ENCODE measurements around the gene CAVIN1.

Gene CAVIN1

GRCh38 chr17:42386777-42387657 lies 36.0 kb downstream of the CAVIN1 start:
- no peak overlapping the region for H3K4me3 ChIP-seq (ENCODE audit: low read depth, low read length)
- H3K27ac ChIP-seq (ENCODE audit: low read depth, low read length), result no peak overlapping the region
- peak in 1 of 2 donors; percentile 43 for DNase-seq
- H3K4me1 ChIP-seq (ENCODE audit: control insufficient read depth in 1 of 2, insufficient read depth in 2 of 2, low read length in 2 of 2), result peaks cover 3 to 5% of the 10 kb centered on the region in 2 experiments
- no peak overlapping the region for H4K91ac ChIP-seq (ENCODE audit: low read depth, low read length)
- H2BK5ac ChIP-seq (ENCODE audit: low read depth, low read length, poor library complexity), result no peak overlapping the region
- H2BK12ac ChIP-seq (ENCODE audit: low read length), result no peak overlapping the region
- H3K4ac ChIP-seq (ENCODE audit: low read depth, low read length), result no peak overlapping the region
- no peak overlapping the region for H3K14ac ChIP-seq (ENCODE audit: low read length)
- H2AK5ac ChIP-seq (ENCODE audit: low read length), result no peak overlapping the region
- peak overlapping the region; percentile 92 for H3K4me2 ChIP-seq (ENCODE audit: low read length)
- H4K8ac ChIP-seq (ENCODE audit: low read depth, low read length), result no peak overlapping the region
- no CpG with 5 or more reads among the region's 8 CpGs for WGBS (ENCODE audit: extremely low coverage, insufficient coverage, insufficient read length)
- H3K9ac ChIP-seq (ENCODE audit: low read length), result peak overlapping the region; percentile 54
- H3K9me3 ChIP-seq (ENCODE audit: insufficient read depth, low read depth, low read length), result no peaks in the 10 kb centered on the region
- H3K79me1 ChIP-seq (ENCODE audit: low read length), result peaks cover 10% of the 10 kb centered on the region
- no peaks in the 10 kb centered on the region for H3K36me3 ChIP-seq (ENCODE audit: control insufficient read depth in 1 of 2, insufficient read depth in 2 of 2, low read length in 2 of 2)
- H3K18ac ChIP-seq (ENCODE audit: low read length), result no peak overlapping the region
- H2AFZ ChIP-seq (ENCODE audit: insufficient read depth, low read length, poor library complexity), result no peak overlapping the region
- H3K23ac ChIP-seq (ENCODE audit: low read length), result peak overlapping the region; percentile 64
- no peak overlapping the region for H4K12ac ChIP-seq (ENCODE audit: low read depth, low read length)
- H2BK120ac ChIP-seq (ENCODE audit: insufficient read depth, low read length, poor library complexity), result no peak overlapping the region
- peaks cover 7% of the 10 kb centered on the region for H3K79me2 ChIP-seq (ENCODE audit: control insufficient read depth, insufficient read depth, low read length, poor library complexity)
- no peaks in the 10 kb centered on the region for H3K27me3 ChIP-seq (ENCODE audit: insufficient read depth, low read length)

GRCh38 chr17:42381898-42382297 lies 41.2 kb downstream of the CAVIN1 start:
- Histone ChIP-seq H3K4me3 (ENCODE audit: low read depth, low read length) (no peak overlapping the region), H3K27ac (ENCODE audit: low read depth, low read length) (no peak overlapping the region), H2AK5ac (ENCODE audit: low read length) (no peak overlapping the region), H3K79me1 (ENCODE audit: low read length) (no peaks in the 10 kb centered on the region), H3K36me3 (ENCODE audit: control insufficient read depth in 1 of 2, insufficient read depth in 2 of 2, low read length in 2 of 2) (no peaks in the 10 kb centered on the region), H3K18ac (ENCODE audit: low read length) (no peak overlapping the region), H3K9me3 (ENCODE audit: insufficient read depth, low read depth, low read length) (no peaks in the 10 kb centered on the region), H3K23ac (ENCODE audit: low read length) (no peak overlapping the region), H2AFZ (ENCODE audit: insufficient read depth, low read length, poor library complexity) (no peak overlapping the region), H4K12ac (ENCODE audit: low read depth, low read length) (no peak overlapping the region), H4K8ac (ENCODE audit: low read depth, low read length) (no peak overlapping the region), H3K9ac (ENCODE audit: low read length) (no peak overlapping the region), H3K4me1 (ENCODE audit: control insufficient read depth in 1 of 2, insufficient read depth in 2 of 2, low read length in 2 of 2) (no peaks in the 10 kb centered on the region), H2BK12ac (ENCODE audit: low read length) (no peak overlapping the region), H4K91ac (ENCODE audit: low read depth, low read length) (no peak overlapping the region), H2BK120ac (ENCODE audit: insufficient read depth, low read length, poor library complexity) (no peak overlapping the region), H2BK5ac (ENCODE audit: low read depth, low read length, poor library complexity) (no peak overlapping the region), H3K27me3 (ENCODE audit: insufficient read depth, low read length) (no peaks in the 10 kb centered on the region), H3K4ac (ENCODE audit: low read depth, low read length) (no peak overlapping the region), H3K14ac (ENCODE audit: low read length) (no peak overlapping the region), H3K4me2 (ENCODE audit: low read length) (no peak overlapping the region), H3K79me2 (ENCODE audit: control insufficient read depth, insufficient read depth, low read length, poor library complexity) (no peaks in the 10 kb centered on the region)
- WGBS (ENCODE audit: extremely low coverage, insufficient coverage, insufficient read length), result no CpG with 5 or more reads among the region's 3 CpGs
- DNase-seq, result no peak

- Histone ChIP-seq H3K14ac (ENCODE audit: low read length) (no peak overlapping the region), H3K9me3 (ENCODE audit: insufficient read depth, low read depth, low read length) (no peaks in the 10 kb centered on the region), H3K79me1 (ENCODE audit: low read length) (no peaks in the 10 kb centered on the region), H2BK5ac (ENCODE audit: low read depth, low read length, poor library complexity) (no peak overlapping the region), H3K4ac (ENCODE audit: low read depth, low read length) (no peak overlapping the region), H2AK5ac (ENCODE audit: low read length) (no peak overlapping the region), H3K23ac (ENCODE audit: low read length) (no peak overlapping the region), H2BK120ac (ENCODE audit: insufficient read depth, low read length, poor library complexity) (no peak overlapping the region), H3K4me3 (ENCODE audit: low read depth, low read length) (no peak overlapping the region), H3K27ac (ENCODE audit: low read depth, low read length) (no peak overlapping the region), H3K4me1 (ENCODE audit: control insufficient read depth in 1 of 2, insufficient read depth in 2 of 2, low read length in 2 of 2) (no peaks in the 10 kb centered on the region), H2AFZ (ENCODE audit: insufficient read depth, low read length, poor library complexity) (no peak overlapping the region), H3K18ac (ENCODE audit: low read length) (no peak overlapping the region), H2BK12ac (ENCODE audit: low read length) (no peak overlapping the region), H4K8ac (ENCODE audit: low read depth, low read length) (no peak overlapping the region), H4K91ac (ENCODE audit: low read depth, low read length) (no peak overlapping the region), H3K27me3 (ENCODE audit: insufficient read depth, low read length) (no peaks in the 10 kb centered on the region), H4K12ac (ENCODE audit: low read depth, low read length) (no peak overlapping the region), H3K9ac (ENCODE audit: low read length) (no peak overlapping the region), H3K4me2 (ENCODE audit: low read length) (no peak overlapping the region), H3K36me3 (ENCODE audit: control insufficient read depth in 1 of 2, insufficient read depth in 2 of 2, low read length in 2 of 2) (no peaks in the 10 kb centered on the region), H3K79me2 (ENCODE audit: control insufficient read depth, insufficient read depth, low read length, poor library complexity) (no peaks in the 10 kb centered on the region)
- DNase-seq, result no peak
- WGBS (ENCODE audit: extremely low coverage, insufficient coverage, insufficient read length), result no CpG with 5 or more reads among the region's 3 CpGs
Measured at GRCh38 chr17:42380935-42381334, 42.1 kb downstream of the CAVIN1 start.

- H4K91ac ChIP-seq (ENCODE audit: low read depth, low read length), result no peak overlapping the region
- H3K14ac ChIP-seq (ENCODE audit: low read length), result no peak overlapping the region
- H3K4ac ChIP-seq (ENCODE audit: low read depth, low read length), result no peak overlapping the region
- no peaks in the 10 kb centered on the region for H3K9me3 ChIP-seq (ENCODE audit: insufficient read depth, low read depth, low read length)
- no peaks in the 10 kb centered on the region for H3K4me1 ChIP-seq (ENCODE audit: control insufficient read depth in 1 of 2, insufficient read depth in 2 of 2, low read length in 2 of 2)
- no peak overlapping the region for H3K23ac ChIP-seq (ENCODE audit: low read length)
- DNase-seq, result peak; percentile 31 to 41
- H3K4me3 ChIP-seq (ENCODE audit: low read depth, low read length), result no peak overlapping the region
- no peaks in the 10 kb centered on the region for H3K36me3 ChIP-seq (ENCODE audit: control insufficient read depth in 1 of 2, insufficient read depth in 2 of 2, low read length in 2 of 2)
- H4K8ac ChIP-seq (ENCODE audit: low read depth, low read length), result no peak overlapping the region
- no peaks in the 10 kb centered on the region for H3K27me3 ChIP-seq (ENCODE audit: insufficient read depth, low read length)
- no peak overlapping the region for H2AFZ ChIP-seq (ENCODE audit: insufficient read depth, low read length, poor library complexity)
- no peak overlapping the region for H3K18ac ChIP-seq (ENCODE audit: low read length)
- H2BK120ac ChIP-seq (ENCODE audit: insufficient read depth, low read length, poor library complexity), result no peak overlapping the region
- no peak overlapping the region for H3K27ac ChIP-seq (ENCODE audit: low read depth, low read length)
- no CpG with 5 or more reads among the region's 6 CpGs for WGBS (ENCODE audit: extremely low coverage, insufficient coverage, insufficient read length)
- no peaks in the 10 kb centered on the region for H3K79me1 ChIP-seq (ENCODE audit: low read length)
- H2BK12ac ChIP-seq (ENCODE audit: low read length), result no peak overlapping the region
- H3K79me2 ChIP-seq (ENCODE audit: control insufficient read depth, insufficient read depth, low read length, poor library complexity), result no peaks in the 10 kb centered on the region
- H3K4me2 ChIP-seq (ENCODE audit: low read length), result no peak overlapping the region
- no peak overlapping the region for H2AK5ac ChIP-seq (ENCODE audit: low read length)
- no peak overlapping the region for H2BK5ac ChIP-seq (ENCODE audit: low read depth, low read length, poor library complexity)
- no peak overlapping the region for H4K12ac ChIP-seq (ENCODE audit: low read depth, low read length)
- no peak overlapping the region for H3K9ac ChIP-seq (ENCODE audit: low read length)
Measured at GRCh38 chr17:42378959-42379594, 44.0 kb downstream of the CAVIN1 start.

All from trophoblast cell (in vitro differentiated cells and primary cell).